HG02870 (cell line): Measurements from ENCODE around the gene MCRS1.

Source experiments
- ATAC-seq: cut with Tn5 transposase; IDR thresholded peaks from one replicate; pipeline ENCODE4 v1.9.1; 2021; ENCODE audit warnings: mild to moderate bottlenecking, moderate library complexity; ENCODE audit not compliant: unreplicated experiment

MCRS1 gene

DNA sequence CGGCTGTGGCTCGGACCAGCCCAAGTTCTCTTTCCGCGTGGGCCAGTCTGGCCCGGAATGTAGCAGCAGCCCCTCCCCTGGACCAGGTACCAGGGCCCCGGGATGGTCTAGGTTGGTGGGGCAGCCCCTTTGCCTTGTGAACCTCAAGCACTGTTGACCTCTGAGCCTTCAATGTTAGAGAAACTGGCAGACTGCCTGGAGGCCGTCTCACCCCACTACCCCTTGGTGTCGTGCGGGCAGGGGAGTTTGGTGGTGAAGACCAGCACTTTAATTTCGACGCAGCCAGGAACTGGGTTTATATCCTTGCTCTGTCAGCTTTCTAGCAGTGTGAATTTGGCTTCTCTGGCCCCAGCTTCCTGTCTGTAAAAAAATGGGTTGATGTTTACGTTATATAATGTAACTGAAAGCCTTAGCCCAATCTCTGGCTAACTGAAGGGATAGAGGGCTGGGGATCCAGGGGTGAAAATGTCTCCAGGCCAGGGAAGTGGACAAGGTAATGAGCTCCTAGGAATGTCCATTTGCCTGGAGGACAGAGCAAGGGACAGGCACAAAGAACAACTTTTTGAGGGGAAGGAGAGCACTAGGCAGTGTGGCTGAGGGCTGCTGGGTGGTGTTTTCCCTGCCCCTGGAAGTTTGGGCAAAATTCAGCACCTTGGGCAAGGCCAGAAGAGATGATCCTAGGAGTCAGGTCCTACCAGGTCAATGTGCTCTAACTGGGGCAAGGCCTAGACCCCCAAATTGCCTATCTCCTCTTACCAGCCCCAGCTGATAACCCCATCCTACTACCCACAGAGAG lies 11.4 kb downstream of the MCRS1 start:
- no peak for ATAC-seq

DNA sequence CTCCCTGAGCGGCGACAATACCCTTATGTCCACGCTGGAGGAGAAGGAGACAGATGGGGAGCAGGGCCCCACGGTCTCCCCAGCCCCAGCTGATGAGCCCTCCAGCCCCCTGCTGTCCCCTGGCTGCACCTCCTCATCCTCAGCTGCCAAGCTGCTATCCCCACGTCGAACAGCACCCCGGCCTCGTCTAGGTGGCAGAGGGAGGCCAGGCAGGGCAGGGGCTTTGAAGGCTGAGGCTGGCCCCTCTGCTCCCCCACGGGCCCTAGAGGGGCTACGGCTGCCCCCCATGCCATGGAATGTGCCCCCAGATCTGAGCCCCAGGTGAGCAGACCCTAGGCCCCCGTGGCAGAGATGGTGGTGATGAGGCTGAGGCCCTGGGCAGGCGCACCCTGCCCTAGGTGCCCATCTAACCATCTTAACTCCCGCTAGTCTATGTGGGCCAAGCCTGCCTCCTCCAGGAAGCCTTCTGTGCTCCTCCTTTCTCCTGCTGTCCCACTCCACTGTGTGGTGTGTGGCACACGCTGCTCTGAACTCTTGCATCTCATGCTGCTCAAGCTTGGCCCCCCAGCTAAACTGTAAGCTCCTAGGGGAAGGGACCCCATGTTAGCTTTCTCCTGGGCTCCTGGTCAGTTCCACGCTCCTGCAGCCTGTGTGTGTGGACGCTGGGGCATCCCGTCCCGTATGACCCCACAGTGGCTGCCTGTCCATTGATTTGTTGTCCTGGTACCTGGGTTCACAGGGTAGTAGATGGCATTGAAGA lies 12.1 kb downstream of the MCRS1 start:
- no peak for ATAC-seq

DNA sequence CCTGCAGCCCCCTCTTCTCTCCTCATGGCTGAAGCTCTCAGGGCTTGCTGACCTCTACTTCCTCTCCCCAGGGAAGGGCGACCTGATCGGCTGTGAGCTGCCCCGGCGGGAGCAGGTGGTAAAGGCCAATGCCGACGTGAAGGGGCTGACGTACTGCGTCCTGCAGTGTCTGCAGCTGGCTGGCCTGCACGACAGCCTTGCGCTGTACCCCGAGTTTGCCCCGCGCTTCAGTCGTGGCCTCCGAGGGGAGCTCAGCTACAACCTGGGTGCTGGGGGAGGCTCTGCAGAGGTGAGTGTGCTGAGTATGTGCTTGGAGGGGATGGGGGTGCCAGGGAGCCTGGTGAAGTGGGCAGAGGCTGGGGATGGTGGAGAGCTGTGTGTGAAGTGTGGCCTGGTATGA lies 13.7 kb downstream of the MCRS1 start:
- ATAC-seq = no peak

DNA sequence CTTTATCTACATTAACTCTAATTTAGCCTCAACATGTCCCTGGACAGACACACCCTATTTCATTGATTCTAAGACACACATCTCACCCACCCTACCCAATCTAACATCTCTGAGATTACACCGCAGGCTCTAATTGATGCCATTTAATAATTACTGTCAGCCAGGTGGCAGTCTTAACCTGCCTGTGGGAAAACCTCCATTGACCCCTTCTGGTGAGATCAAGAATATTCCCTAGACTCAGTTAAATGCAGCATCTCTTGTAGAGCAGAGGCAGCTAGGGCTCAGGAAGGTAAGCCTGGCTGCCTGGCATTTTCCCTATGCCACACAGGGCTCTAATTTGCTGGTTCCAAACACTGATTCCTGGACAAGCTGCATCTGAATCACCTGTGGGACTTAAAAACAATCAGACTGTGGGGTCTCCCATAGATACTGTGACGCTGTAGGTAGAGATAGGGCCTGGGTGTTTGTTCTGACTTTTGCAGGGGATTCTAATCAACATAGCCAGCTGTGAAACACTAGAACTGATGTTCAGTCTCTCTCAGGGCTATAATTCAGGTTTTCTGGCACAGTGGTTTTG lies 14.3 kb downstream of the MCRS1 start:
- no peak for ATAC-seq

DNA sequence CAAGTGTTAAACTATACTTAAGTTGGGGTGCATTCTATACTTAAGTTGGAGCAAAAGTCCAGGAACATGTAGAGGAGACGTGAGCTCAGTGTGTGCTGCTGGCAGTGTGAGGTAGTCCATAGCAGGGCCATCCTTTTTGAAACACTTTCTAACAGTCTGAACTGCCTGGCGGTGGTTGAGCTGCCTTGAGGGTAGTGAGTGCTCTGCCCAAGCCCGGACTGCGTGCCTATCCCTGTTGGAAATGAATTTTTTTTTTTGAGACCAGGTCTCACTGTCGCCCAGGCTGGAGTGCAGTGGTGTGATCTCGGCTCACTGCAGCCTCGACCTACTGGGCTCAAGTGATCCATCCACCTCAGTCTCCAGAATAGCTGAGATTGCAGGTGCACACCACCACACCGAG lies 15.0 kb downstream of the MCRS1 start:
- no peak for ATAC-seq

DNA sequence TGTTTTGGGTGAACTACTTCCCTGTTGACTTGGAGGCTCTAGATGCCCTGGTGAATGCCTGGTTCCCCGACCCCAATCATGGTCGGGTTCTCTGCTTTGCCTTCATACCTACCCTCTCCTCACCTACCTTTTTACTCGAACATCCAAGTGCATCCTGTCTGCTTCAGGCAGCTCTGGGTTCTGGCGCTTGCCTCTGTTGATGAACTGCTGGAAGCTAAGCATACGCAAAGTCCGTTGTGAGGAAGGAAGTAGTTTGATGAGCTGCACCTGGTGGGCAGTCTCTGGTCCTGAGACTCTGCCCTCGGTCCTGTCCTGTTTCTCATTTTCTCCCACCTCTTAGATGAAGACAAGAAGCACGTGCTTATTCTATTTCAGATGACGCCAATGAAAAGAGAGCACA lies 15.5 kb downstream of the MCRS1 start:
- ATAC-seq = no peak

DNA sequence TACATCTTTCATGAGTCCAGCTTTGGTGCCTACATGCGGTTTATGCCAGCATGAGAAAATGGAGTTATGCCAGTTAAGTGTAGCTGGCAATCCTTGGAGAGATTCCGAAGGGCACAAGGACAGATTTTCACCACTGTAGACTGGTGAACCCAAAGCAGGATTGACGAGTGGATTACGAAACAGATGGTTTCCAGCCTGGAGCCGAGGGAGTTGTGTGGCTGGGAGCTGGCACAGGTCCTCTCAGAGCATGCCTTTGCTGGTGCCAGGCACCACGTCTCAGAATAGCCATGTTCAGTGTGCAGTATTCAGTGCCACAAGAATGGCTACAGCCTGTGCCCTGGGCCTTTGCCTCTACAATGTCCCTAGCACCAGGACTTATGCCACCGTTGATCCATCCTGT lies 15.9 kb downstream of the MCRS1 start:
- no peak for ATAC-seq

DNA sequence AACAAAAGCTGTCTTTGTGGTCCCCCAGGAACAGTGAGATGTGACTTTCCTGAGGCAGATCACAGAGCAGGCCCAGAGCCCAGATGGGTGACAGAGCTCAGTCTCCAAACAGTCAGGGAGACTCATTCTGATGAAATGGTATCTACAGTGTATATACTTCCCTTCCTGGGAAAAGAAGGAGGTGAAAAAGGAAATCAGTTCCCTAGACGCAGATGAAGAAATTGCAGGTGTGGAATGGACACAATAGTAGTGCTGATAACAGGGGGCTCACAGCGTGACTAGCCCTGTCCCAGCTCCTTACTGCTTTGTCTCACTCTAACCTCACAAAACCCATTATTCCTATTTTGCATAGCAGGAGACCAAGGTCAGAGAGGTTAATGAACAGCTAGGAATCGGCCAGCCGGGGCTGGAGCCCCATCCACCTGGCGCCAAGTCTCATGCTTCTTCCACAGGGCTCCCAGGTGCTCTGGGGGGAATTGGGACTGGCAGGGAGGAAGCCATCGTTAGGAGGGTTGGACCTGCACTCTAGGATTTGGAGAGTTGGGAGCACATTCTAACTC lies 17.2 kb downstream of the MCRS1 start:
- ATAC-seq = no peak

DNA sequence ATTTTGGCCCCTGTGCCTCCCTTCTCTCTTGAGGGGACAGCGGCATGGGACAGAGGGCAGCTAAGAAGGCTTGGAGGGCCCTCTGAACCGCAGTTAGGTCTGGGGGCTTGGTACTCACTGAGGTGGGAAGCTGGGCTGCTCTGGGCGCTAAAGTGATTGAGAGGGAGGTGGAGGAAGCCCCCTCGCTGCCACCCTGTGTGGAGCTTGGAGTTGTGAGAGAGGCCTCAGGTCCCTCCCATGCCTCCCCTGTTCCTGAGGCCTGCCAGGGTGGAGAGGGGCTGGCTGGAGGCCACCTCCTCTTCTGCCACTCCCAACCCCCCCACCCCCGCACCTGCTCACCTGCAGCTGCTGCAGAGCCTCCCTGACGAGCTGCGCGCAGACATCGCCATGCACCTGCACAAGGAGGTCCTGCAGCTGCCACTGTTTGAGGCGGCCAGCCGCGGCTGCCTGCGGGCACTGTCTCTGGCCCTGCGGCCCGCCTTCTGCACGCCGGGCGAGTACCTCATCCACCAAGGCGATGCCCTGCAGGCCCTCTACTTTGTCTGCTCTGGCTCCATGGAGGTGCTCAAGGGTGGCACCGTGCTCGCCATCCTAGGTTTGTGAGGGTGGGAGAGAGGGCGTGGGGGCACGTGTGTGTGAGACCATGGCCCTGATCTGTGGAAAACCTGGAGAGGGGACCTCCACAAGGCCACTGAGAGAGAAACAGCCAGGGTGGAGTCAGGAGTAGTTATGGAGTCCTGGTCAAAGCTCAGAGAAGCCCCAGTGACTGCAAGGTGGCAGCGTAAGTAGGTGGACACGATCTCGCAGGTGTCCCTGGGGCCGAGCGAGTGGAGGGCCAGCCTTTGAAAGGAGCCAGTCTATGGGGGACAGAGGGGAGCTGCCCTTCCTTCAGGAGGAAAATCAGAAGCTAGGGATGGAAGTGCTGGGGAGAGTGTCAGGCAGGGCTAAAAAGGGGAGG lies 17.9 kb downstream of the MCRS1 start:
- ATAC-seq = no peak

DNA sequence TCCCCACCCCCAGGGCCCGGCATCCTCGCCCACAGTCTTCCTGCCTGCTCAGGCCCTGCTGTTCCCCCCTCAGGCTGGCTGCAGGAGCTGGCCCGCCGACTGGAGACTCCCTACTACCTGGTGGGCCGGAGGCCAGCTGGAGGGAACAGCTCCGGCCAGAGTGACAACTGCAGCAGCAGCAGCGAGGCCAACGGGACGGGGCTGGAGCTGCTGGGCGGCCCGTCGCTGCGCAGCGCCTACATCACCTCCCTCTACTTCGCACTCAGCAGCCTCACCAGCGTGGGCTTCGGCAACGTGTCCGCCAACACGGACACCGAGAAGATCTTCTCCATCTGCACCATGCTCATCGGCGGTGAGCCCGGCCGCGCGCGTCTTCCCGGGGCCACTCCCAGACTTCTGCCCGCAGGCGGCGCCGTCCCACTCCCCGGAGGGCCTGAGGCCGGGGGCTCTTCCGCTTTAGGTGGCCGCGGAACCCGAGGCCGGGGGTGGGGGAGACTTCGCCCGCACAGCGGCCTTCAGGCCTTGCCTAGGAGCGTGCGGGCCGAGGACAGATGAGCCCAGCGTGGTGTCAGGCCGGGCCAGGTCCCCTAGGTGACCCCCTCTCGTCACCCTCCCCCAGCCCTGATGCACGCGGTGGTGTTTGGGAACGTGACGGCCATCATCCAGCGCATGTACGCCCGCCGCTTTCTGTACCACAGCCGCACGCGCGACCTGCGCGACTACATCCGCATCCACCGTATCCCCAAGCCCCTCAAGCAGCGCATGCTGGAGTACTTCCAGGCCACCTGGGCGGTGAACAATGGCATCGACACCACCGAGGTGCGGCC lies 18.9 kb downstream of the MCRS1 start:
- no peak for ATAC-seq

DNA sequence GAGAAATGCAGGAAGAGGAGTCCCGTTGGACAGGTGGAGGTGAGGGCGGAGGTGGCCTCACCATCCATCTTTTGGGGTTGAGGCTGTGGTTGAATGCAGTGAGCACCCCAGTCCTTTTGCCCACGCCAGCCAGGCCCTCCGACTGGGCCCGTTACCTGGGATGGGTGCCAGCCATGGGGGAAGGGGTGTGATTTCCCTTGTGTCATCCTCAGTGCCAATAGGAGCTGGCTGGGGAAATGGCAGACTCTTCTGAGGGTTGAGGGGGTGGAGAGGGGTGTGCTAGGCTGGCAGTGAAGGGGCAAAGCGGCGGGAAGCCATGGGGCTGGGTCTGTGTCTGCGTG lies 19.5 kb downstream of the MCRS1 start:
- no peak for ATAC-seq

DNA sequence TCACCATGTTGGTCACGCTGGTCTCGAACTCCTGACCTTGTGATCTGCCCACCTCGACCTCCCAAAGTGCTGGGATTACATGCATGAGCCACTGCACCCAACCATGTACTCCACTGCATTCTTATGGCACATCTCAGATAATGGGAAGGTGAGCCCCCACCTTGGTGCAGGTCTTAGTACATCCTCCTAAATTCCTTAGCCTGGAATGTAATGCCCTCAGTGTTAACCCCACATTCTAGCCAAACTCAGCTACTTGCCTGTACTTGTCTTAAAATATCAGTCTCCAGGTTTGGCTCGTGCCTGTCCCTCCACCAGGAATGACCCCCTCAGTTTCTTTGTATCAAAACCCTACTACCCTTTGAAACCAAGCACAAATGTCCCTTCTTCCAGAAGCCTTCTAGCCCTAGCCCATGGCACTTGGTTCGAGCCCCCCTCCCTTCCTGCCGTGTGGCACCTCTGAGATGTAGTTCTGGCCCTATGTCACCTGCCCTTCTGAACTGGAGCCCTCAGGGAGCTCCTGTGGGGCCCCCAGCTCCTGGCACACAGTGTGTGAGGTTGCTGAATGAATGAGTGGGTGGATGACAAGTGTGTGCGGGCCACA lies 20.8 kb downstream of the MCRS1 start:
- ATAC-seq = no peak

DNA sequence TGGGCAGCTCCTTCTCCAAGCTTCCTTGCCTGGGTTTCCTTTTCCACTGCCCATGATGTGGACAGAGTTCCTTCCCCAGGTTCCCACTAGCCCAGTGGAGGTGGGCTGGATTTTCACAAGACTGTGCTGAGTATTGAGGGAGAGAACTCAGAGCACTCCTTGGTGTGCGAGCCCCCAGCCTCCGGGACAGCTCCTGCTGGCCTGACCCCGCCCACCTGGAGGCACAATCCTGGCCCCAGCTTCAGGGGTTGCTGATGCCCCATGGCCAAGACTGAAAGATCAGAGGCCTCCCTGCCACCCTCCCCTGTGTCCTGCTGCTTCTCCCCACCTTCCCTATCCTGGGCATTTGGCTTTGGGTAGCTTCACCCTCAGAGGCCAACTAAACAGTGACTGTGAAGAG lies 21.5 kb downstream of the MCRS1 start:
- no peak for ATAC-seq

DNA sequence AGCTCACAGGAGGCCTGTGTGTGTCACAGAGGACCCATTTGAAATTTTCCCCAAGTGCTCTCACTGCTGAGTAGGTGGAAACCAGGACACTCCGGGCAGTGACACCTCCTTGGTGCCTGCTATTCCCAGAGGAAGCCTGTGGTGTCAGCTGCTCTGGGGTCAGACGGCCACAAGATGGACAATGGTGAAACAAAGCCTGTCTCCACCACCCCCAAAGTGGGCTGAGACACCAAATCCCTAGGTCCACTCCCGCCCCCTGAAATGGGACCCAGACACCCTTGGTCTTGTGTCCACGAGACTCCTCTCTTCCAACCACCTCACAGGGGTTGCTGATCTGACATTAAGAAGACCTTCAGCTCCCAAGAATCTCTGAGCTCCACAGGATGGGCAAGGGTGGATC lies 22.1 kb downstream of the MCRS1 start:
- no peak for ATAC-seq

DNA sequence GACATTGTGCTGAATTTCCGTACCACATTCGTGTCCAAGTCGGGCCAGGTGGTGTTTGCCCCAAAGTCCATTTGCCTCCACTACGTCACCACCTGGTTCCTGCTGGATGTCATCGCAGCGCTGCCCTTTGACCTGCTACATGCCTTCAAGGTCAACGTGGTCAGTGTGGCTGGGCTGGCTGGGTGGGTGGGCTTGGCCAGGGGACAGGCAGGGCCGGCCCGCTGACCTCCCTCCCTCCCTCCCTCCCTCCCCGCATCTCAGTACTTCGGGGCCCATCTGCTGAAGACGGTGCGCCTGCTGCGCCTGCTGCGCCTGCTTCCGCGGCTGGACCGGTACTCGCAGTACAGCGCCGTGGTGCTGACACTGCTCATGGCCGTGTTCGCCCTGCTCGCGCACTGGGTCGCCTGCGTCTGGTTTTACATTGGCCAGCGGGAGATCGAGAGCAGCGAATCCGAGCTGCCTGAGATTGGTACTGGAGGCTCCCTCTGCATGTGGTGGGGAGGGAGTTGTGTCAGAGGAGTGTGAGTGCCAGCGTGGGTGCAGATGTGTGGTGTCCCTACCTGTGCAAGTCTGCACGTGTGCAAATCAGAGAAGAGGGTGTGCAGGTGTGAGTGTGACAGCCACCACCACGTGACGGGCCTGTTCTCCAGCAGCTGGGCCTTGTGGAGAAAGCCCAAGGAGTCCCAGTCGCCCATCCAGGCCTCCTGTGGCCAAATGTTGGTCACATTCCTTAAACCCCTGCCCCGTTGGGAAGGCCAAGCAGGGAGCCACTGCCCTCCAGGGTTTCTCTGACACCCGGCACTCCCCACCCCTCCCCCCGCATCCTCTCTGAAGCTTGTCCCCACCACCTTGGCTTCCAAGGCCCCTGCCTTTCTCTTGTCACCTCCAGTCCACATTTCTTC lies 23.8 kb downstream of the MCRS1 start:
- ATAC-seq = no peak

DNA sequence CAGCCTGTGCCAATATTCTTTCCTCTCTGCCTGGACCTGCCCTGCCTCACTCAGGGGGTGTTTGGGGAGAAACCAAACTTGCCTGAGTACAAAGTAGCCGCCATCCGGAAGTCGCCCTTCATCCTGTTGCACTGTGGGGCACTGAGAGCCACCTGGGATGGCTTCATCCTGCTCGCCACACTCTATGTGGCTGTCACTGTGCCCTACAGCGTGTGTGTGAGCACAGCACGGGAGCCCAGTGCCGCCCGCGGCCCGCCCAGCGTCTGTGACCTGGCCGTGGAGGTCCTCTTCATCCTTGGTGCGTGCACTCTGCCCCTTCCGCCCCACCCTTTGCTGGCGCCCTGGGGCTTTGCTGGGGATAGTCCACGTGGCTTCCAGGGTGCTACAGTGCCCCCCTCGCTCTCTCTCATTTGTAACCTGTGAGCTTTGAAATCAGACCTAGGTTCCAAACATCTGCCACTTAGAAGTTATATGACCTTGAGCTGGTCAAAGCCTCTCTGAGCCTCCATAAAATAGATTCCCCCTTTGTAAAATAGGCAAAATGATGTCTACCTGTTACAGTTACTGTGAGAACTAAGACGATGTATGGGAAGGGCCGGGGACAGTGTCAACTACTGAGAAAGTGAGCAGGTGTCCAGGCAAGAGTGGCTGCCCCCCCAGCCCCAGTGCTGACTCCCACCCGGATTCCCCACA lies 24.6 kb downstream of the MCRS1 start:
- ATAC-seq = no peak

DNA sequence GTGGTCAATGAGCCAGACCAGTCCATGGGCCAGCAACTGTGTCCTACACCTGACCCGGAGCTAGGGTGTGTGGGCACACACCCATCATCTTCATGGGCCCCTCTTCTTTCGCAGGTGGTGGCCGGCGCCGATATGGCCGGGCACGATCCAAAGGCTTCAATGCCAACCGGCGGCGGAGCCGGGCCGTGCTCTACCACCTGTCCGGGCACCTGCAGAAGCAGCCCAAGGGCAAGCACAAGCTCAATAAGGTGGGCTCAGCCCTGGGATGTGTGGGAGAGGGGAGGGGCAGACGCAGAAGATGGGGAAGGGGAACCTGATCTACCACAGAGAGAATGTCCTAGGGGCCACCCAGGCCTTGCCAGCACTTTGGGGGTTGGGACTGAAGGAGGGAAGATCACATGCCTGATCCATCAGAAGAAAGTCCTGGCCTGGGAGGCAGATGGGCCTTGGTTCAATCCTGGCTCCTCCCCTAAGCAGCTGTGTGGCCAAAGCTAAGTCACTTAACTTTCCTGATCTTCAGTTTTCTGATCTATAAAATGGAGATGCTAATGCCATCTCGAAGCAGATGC lies 25.3 kb downstream of the MCRS1 start:
- ATAC-seq = no peak
